CD4-positive, alpha-beta T cell treated with Interleukin-10 for 1 hour (primary cell): ENCODE data around the gene IPPK.

Source experiments
- DNase-seq: peaks from one replicate; pipeline ENCODE4 v3.0.0-alpha.2; 2020

The IPPK gene

GRCh38 chr9:92656537-92656925 lies 13.4 kb downstream of the IPPK start:
- DNase-seq, result no peak

GRCh38 chr9:92655896-92656536 lies 13.9 kb downstream of the IPPK start:
- DNase-seq, result no peak

DNA sequence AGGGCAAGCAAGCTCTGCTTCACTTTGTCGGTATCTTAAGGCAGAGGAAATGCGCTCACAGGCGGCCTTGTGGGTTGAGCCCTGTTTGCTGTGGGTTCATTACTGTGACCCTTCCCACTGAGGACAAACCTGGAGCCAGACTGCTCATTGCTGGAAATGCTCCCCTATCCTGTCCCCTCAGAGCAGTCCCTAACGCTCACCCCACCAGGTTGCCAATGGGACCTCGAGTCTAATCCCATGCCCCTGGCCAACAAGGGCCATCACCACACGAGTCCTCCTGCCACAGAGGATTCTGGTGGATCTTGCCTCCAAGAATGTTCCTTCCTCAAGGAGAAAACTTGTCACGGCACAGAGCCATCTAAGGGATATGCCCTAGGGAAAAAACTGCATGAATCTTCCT lies 14.6 kb downstream of the IPPK start:
- DNase-seq, result no peak

DNA sequence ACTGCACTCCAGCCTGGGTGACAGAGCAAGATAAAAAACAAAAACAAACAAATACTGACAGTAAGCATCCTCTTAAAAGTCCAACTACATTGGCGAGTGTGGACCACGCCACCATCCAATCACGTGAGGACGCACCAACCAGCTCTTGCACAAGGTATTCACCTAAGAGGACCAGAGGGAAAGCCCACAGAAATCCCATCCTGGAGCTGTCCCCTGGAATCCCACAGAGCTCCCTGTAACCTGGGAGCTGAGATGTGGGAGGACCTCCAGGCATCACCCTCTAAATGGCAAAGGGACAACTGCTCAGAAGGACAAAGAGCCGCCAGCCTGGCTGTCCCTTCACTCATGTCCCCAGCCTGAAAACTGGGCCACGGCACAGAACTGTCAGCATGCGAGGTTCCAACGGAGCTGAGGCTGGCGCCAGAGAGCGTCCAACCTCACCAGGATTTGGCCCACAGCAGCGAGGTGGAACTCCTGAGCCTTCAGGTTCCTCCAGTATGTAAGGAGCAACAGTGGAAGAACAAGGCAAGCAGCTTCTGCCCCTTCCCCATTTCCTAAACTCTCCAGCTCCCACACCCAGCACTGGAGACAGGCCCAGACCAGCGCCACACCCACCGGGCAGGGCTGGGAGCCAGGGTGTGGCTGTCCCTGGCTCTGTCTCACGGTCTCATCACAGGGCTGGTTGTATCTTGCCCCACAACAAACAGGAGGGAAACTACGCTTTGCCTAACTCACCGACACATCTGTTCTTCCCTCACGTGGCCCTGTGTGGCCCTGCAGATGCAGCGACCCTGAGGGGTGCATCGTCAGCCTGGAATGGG lies 15.2 kb downstream of the IPPK start:
- DNase-seq, result no peak

GRCh38 chr9:92652461-92652860 lies 17.5 kb downstream of the IPPK start:
- no peak for DNase-seq

- no peak for DNase-seq
Observed at GRCh38 chr9:92650839-92651621, 18.9 kb downstream of the IPPK start.

DNA sequence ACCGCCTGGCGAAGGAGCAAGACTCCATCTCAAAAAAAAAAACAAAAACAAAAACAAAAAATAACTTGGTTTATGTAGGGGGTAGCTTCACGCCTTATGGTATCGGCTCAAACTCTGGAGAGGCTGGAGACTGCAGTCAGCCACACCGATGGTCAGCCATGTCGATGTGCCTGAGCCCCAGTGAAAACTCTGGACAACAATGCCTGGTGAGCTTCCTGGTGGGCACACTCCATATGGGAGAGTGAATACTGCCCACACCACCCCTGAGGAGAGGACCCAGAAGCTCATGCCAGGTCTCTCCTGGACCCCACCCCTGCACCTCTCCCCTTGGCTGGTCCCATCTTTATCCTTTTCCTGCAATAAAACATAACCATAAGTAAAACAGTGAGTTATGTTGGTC lies 19.6 kb downstream of the IPPK start:
- DNase-seq, result no peak

GRCh38 chr9:92649007-92649406 lies 20.9 kb downstream of the IPPK start:
- no peak for DNase-seq

DNA sequence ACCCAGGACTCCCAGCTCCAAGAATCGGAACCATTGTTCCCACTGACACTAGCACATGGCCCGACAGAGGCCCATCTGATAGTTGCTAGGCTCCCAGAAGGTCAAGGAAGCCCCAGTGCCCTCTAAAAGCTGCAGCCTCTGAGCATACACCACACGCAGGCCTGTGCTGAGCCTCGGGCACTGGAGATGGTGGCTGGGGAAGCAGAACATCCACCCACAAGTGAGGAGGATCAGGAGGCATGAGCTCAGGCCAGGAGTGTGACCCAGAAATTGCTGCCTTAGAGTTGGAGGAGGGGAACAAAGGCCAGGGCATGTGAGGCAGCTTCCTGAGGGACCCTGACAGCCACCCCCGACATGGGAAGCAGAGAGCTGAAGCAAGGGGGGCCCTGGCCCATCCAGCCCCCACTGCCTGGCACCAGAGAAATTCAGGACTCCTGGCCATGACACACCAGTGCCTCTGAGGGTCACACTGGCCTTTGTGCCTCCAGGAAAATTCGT lies 21.4 kb downstream of the IPPK start:
- no peak for DNase-seq

GRCh38 chr9:92647671-92648473 lies 22.1 kb downstream of the IPPK start:
- no peak for DNase-seq

GRCh38 chr9:92645041-92645440 lies 24.9 kb downstream of the IPPK start:
- no peak for DNase-seq

- no peak for DNase-seq
Observed at GRCh38 chr9:92644278-92644677, 25.7 kb downstream of the IPPK start.

DNA sequence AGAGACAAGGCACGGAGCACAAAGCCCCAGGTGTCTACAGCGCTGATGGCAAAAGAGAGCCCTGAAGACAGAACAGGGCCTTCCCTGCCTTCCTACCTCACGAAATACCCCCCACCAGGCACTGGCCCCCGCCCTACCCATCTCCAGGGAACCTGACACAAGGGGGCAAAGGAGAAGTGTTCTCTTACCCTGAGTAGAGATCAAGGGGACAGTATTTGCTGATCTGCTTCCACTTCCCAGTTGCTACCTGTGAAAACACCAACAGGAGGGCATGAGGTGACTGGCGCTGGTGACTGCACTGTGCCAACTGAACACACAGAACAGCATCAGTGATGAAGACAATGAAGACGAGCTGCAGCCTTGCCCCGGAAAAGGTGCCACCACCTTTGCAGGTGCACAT lies 27.4 kb downstream of the IPPK start:
- DNase-seq, result no peak

DNA sequence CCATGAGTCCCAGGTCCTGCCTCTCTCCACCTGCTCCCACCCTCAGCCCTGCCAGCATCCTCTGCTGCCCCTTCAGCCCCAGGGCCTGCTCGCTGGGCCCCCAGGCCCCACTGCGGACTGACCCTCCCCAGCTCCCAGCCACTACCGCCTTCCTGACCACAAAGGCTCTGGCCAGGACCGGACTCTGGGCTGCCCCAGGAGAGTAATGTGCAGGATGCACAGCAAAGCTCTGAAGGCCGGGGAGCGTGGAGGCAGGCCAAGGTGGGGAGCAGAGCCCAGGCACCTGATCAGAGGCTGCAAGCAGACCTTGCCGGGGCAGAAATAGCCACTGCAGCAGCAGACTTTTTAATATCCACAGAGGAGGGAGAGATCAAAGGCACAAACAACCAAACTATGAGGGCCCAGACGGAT lies 27.9 kb downstream of the IPPK start:
- DNase-seq, result no peak

GRCh38 chr9:92641092-92641809 lies 28.7 kb downstream of the IPPK start:
- no peak for DNase-seq

DNA sequence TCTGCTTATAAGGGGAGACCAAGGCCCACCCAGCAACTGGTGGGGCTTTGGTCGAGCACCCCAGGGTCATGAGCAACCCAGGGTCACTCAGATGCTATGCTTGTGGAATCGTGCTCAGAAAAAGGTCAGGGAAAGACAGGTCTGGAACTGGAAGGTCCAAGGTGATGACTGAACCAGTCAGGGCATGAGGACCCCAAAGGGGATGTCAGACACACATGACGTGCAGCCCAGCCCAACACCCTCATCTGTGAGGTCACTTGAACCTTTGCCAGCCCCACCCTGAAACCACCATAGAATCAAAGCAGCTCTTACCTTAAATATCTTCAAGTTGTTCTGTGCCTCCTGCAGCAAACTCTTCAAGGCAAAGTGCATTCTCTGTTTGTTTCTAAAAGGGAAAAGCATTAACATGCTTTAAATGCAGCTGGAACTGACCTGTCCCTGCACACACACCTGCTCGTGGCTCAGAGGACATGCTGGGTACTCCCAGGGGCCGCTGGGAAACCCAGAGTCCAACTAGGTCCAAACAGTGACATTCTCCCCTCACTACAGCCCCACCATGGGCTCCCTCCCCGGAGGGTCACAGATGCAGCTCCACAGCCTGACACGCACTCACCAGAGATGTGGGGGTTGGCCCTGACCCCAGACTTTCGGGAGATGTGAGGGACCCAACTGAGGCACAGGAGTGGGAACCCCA lies 29.4 kb downstream of the IPPK start:
- no peak for DNase-seq

GRCh38 chr9:92639791-92640271 lies 30.1 kb downstream of the IPPK start:
- DNase-seq, result no peak

DNA sequence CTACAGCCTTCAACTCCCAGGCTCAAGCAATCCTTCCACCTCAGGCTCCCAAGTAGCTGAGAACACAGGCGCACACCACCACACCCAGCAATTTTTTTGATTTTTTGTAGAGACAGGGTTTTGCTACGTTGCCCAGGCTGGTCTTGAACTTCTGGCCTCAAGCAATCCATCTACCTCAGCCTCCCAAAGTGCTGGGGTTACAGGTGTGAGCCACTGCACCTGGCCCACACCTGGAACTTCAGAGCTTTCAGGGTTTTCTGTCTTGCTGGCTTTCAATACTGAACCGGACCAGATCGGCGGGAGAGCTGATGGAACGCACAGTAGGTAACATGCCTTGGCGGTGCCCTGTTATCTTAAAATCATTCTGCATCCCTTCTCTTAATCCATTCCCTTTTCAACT lies 30.8 kb downstream of the IPPK start:
- DNase-seq, result no peak

GRCh38 chr9:92638621-92639101 lies 31.3 kb downstream of the IPPK start:
- DNase-seq, result no peak

DNA sequence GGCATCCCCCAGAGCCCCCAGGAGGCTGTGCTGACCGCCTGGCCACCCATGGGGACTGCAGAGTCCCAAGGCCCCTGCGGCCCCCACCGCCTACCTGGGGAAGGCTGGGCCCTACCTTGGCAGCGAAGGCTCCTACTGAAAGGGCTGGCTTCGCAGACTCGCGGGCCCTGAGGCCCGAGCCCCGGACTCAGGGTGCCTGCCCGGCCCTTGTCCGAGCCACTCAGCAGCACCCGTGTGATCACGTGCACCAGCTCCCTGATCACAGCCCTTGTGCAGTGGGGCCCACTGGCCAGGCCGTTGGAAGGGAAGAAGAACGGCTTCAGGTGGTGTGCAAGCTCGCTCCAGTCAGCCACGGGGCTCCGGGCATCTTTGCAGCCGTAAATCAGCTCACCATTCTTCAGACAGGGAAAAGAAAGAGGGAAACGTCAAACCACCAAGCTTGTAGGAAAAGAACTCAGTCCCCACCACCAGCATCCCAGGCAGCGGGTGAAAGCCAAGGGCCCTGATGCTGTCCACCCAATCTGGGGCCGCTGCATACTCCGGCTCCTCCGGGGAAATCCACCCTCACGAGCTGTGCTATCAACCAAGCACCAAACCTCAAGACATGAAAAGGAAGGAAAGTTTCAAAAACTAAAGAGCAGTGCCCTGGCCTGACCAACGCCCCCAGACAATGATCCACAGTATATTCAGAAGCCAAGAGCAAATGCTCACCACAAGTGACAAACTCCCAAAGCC lies 31.9 kb downstream of the IPPK start:
- no peak for DNase-seq
